ENCODE results near the gene ZFYVE16.

The ZFYVE16 gene

DNA sequence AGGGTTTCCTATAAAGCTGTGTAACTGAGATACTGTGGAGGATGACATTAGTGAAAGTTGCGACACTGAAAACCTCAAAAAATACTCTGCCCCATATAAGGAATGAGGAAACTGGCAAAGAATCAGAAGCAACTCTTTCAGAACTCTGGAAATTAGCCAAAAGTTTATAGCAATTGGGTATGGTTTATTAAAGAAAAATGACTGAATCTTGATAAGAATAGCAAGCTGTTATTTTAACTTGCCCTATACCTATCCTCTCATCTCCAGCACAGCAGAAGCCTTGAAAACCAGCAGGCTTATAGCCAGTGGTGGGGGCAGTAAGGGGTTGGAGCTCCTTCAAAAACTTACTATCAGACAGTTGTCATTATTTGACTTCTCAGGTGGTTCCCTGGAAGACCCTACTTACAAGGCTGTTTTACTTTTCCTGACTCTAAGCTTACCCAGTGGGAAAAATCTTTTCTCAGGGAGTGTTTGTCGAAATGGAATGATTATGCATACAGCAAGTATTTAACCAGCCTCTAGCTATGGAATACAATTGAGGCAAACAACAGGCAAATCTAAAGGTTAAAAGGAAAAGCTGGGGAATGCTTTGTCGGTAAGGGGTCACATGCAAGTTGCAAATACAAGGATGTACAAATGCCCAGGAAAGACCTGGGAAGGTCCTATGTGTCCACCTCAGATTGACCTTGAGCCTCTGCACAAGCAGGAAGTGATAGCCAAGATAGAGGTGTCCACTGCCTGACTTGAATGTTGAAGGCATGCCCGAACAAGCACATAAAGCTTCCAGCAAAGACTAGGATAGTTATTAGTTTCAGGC lies 59.0 kb downstream of the ZFYVE16 start:
- TF ChIP-seq GATA3 (IDR thresholded peaks at IDR 0.05; ENCODE audit: low read depth, low read length): no peak
- TF ChIP-seq GATA2 (IDR thresholded peaks at IDR 0.05; ENCODE audit: low read depth, low read length): no peak

DNA sequence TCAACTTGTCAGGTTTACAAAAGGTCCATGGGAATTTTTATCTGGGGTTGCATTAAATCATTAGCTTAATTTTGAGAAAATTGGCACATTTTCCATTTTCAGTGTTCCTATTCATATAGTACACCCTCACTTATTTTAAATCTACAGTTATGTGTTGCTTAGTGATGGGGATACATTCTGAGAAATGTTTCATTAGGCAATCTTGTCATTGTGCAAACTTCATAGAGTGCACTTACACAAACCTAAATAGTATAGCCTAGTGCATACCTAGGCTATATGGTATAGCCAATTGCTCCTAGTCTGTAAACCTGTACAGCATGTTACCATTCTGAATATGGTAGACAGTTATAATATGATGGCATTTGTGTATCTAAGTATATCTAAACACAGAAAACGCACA lies 60.3 kb downstream of the ZFYVE16 start:
- TF ChIP-seq GATA3 (IDR thresholded peaks at IDR 0.05; ENCODE audit: low read depth, low read length): no peak
- no peak for TF ChIP-seq GATA2 (IDR thresholded peaks at IDR 0.05; ENCODE audit: low read depth, low read length)

DNA sequence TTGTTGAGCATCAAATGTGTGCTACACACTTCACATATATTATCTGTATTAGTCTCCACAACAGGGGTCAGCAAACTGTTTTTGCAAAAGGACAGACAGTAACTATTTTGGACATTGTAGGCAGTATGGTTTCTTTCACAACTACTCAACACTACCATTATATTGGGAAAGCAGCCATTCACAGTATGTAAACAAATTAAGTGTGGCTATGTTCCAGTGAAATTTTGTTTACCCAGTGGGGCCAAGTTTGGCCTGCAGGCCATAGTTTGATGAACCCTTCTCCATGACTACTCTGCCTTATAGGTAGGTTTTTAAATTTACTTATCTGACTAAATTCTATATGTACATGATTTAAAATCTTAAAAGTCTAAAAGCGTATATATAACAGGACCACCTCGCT lies 67.1 kb downstream of the ZFYVE16 start:
- TF ChIP-seq GATA3 (IDR thresholded peaks at IDR 0.05; ENCODE audit: low read depth, low read length) (no peak), GATA2 (IDR thresholded peaks at IDR 0.05; ENCODE audit: low read depth, low read length) (no peak)

DNA sequence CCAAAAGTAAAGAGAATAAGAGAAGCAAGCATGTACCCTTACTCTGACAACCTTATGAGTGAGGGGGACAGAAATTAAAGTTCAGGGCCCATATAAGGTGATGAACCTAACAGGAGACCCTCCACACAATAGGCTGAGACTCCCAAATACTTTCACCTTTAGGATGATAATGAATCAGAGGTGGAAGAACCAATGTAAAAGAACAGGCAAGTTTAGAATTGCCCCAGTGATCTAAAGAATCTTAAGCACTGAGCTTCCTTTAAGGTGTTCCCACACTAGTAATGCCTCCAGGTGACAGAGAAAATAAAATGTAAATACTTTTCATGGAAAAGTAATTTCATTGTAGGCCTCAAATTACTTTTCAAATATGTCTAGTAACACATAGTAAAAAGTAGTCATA lies 71.8 kb downstream of the ZFYVE16 start:
- TF ChIP-seq GATA2 (IDR thresholded peaks at IDR 0.05; ENCODE audit: low read depth, low read length) (no peak), GATA3 (IDR thresholded peaks at IDR 0.05; ENCODE audit: low read depth, low read length) (no peak)

DNA sequence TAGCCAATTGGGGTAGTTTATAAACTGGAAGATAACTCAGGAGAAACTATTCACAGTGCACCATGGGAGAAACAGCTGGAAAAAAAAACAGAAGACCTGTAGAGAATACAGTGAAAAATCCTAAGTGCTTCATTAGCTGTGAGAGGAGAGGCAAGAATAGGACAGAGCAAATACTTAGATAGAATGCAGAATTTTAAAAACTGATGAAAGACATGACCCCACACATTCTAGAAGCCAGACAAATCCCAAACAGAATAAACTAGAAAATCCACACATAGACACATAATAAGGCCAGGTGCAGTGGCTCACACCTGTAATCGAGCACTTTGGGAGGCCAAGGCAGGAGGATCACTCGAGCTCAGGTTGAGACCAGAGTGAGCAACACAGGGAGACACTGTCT lies 72.5 kb downstream of the ZFYVE16 start:
- no peak for TF ChIP-seq GATA2 (IDR thresholded peaks at IDR 0.05; ENCODE audit: low read depth, low read length)
- TF ChIP-seq GATA3 (IDR thresholded peaks at IDR 0.05; ENCODE audit: low read depth, low read length): no peak

DNA sequence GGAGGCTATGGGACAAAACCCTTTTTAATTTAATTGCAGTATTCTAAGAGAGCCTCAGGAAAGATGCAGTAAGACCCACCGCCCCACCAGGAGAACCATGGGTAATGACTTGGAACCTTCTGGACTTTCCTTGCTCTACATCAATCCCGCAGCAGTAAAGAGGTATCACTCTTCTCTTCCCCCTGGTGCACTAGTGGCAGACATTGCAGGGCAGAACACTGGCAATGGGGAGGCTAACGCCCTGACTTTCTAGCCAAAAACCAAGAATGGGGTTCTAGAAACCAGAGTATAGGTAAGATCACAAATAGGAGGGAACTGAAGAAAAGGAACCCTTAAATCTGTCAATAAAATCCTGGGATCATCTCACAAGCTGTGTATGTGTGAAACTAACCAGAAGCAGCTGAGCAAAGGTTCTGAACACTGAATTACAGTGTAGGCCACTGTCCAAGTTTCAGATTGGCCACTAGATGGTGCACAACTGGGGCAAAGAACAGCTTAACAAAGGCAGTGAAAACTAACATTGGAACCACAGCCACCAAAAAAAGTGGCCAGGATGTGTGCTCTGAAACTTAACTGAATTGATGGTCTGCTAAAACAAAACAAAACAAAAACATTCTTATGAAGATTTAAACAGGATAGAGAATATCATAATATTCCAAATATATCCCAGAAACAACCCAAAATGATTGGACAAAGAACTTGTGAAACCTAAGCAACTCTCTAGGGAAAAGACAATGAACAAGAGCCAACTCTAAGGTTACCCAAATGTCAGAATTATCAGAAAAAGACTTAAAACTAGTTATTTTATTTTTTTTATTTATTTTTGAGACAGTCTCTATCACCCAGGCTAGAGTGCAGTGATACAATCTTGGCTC lies 73.4 kb downstream of the ZFYVE16 start:
- TF ChIP-seq GATA3 (IDR thresholded peaks at IDR 0.05; ENCODE audit: low read depth, low read length) (no peak), GATA2 (IDR thresholded peaks at IDR 0.05; ENCODE audit: low read depth, low read length) (no peak)

DNA sequence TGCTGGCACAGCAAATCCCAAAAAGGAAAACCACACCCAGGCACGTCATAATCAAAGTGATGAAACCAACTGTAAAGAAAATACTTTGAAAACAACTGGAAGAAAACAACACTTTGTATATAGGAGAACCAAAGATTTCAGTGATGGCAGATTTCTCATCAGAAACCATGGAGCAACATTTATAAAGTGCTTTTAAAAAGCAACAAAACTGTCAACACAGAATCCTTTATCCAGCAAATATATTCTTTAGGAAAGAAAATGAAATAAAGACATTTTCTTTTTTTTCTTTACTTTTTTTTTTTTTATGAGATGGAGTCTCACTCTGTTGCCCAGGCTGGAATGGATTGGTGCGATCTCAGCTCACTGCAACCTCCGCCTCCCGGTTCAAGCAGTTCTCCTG lies 74.7 kb downstream of the ZFYVE16 start:
- no peak for TF ChIP-seq GATA2 (IDR thresholded peaks at IDR 0.05; ENCODE audit: low read depth, low read length)
- TF ChIP-seq GATA3 (IDR thresholded peaks at IDR 0.05; ENCODE audit: low read depth, low read length): no peak

DNA sequence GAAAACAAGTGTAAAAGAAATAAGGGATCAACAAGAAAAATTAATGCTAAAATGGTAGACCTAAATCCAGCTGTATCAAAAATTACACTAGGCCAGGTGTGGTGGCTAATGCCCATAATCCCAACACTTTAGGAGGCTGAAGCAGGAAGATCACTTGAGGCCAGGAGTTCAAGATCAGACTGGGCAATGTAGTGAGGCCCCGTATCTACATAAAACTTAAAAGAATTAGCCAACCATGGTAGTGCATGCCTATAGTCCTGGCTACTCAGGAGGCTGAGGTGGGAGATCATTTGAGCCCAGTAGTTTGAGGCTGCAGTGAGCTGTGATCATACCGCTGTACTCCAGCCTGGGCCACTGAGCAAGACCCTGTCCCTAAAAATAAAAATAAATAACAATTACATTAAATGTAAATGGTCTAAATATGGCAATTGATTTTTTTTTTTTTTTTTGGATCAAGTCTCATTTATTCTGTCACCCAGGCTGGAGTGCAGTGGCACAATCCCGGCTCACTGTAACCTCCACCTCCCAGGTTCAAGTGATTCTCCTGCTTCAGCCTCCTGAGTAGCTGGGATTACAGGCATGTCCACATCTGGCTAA lies 75.9 kb downstream of the ZFYVE16 start:
- TF ChIP-seq GATA3 (IDR thresholded peaks at IDR 0.05; ENCODE audit: low read depth, low read length) (no peak), GATA2 (IDR thresholded peaks at IDR 0.05; ENCODE audit: low read depth, low read length) (no peak)

DNA sequence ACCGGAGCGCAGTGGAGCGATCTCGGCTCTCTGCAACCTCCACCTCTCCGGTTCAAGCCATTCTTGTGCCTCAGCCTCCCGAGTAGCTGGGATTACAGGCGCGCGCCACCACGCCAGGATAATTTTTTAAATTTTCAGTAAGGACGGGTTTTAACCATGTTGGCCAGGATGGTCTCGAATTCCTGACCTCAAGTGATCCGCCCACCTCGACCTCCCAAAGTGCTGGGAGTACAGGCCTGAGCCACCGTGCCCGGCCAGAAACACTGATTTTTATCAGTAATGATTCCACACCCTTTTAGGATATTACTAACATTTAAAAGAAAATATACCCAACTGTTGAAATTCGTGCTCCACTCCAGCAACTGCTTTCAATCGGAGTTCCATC lies 79.6 kb downstream of the ZFYVE16 start:
- TF ChIP-seq GATA3 (IDR thresholded peaks at IDR 0.05; ENCODE audit: low read depth, low read length) (no peak), GATA2 (IDR thresholded peaks at IDR 0.05; ENCODE audit: low read depth, low read length) (peak; percentile 59; the same call in 1 of the 2 replicates)

DNA sequence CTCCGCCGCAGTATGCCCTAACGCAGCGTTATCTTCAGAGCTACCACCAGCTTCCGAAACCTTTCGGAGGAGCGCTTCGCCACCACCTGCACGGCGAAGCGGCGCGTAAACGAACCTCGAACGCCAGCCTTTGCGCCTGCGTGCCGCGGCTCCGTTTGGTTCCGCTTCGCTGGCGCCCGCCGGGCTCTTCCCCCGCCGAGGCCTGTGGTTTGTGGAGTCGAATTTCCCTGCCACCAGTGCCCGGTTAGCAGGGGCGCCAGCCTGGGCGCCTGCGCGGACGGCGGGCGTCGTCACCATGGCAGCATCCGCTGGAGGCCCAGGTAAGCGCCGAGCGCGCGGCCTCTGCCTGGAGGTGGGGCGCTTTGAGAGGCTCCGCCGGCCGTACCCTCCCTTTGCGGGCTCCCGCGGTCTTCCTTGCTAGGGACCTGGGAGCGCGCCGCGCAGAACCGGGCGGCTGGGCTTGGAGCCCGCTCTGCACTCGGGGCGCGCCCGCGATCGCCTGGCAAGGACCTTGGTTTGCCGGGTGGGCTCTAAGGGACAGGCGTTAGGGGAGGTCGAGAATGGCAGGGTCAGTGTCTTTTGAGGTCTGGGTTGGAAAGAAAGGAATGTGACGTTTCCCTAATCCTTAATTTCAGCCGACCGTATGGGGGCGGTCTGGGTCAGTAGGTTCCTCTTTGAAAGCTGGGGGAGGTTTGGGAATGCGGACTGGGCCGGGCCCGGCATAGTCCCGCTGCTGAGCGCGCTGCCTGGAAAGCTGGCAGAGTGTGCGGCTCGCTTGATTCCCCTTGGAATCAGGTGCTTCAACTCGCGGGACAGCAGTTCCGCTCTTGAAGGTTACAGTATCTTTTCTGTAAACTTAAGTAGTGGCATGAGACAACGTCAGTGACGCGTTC lies 80.2 kb downstream of the ZFYVE16 start, which contains the start of gene FAM151B:
Gene FAM151B (plus strand): TSS at position 272 of the 893 bp plus-strand sequence. CDS start 24 bp downstream, at position 296.
- no peak; the same call in 1 of the 2 replicates for TF ChIP-seq GATA2 (IDR thresholded peaks at IDR 0.05; ENCODE audit: low read depth, low read length)
- TF ChIP-seq GATA3 (IDR thresholded peaks at IDR 0.05; ENCODE audit: low read depth, low read length): no peak

DNA sequence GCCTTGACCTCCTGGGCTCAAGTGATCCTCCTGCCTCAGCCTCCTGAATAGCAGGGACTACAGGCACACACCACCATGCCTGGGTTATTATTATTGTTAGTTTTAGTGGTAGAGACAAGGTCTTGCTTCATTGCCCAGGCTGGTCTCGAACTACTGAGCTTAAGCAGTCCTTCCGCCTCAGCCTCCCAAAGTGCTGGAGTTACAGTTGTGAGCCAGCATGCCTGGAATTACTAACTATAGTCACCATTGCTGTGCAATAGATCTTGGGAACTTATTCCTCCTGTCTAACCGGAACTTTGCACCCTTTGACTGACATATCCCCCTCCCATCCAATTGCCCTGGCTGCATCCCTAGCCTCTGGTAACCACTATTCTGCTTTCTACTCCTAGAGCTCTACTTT lies 83.4 kb downstream of the ZFYVE16 start:
- TF ChIP-seq GATA3 (IDR thresholded peaks at IDR 0.05; ENCODE audit: low read depth, low read length) (no peak), GATA2 (IDR thresholded peaks at IDR 0.05; ENCODE audit: low read depth, low read length) (no peak)

DNA sequence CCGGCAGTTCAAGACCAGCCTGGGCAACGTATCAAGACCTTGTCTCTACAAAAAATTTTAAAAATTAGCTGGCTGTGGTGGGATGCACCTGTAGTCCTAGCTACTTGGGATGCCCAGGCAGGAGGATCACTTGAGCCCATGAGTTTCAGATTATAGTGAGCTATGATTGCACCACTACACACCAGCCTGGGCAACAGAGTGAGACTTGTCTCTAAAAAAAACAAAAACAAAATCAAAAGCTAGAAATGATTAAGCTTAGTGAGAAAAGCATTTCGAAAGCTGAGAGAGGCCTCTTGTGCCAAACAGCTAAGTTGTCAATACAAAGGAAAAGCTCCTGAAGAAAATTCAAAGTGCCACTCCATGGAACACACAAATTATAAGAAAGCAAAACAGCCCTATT lies 84.9 kb downstream of the ZFYVE16 start:
- TF ChIP-seq GATA3 (IDR thresholded peaks at IDR 0.05; ENCODE audit: low read depth, low read length) (no peak), GATA2 (IDR thresholded peaks at IDR 0.05; ENCODE audit: low read depth, low read length) (no peak)

DNA sequence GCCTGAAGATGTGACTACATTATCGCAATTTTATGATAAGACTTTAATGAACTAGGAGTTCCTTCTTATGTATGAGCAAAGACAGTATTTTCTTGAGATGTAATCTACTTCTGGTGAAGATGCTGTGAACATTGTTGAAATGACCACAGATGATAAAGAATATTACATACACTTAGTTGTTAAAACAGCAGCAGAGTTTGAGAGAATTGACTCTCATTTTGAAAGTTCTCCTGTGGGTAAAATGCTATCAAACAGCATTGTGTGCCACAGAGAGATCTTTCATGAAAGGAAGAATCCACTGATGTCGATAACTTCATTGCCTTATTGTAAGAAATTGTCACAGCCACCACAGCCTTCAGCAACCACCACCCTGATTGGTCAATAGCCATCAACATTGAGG lies 88.0 kb downstream of the ZFYVE16 start:
- TF ChIP-seq GATA2 (IDR thresholded peaks at IDR 0.05; ENCODE audit: low read depth, low read length) (no peak), GATA3 (IDR thresholded peaks at IDR 0.05; ENCODE audit: low read depth, low read length) (no peak)
